GM19438 (cell line): ENCODE results near the gene DIP2C.
A peak's percentile ranks its signal among the peaks of the same experiment; 100 is the strongest.
"Not testable (repeated sequence)": the region's sequence is repeated elsewhere in the genome, so short reads cannot be mapped to it uniquely, and the experiment has no call there.

Experiments used
- ATAC-seq: cut with Tn5 transposase; IDR thresholded peaks from one replicate; pipeline ENCODE4 v1.9.1; 2021; ENCODE audit warnings: low read depth; ENCODE audit not compliant: unreplicated experiment

DIP2C gene

DNA sequence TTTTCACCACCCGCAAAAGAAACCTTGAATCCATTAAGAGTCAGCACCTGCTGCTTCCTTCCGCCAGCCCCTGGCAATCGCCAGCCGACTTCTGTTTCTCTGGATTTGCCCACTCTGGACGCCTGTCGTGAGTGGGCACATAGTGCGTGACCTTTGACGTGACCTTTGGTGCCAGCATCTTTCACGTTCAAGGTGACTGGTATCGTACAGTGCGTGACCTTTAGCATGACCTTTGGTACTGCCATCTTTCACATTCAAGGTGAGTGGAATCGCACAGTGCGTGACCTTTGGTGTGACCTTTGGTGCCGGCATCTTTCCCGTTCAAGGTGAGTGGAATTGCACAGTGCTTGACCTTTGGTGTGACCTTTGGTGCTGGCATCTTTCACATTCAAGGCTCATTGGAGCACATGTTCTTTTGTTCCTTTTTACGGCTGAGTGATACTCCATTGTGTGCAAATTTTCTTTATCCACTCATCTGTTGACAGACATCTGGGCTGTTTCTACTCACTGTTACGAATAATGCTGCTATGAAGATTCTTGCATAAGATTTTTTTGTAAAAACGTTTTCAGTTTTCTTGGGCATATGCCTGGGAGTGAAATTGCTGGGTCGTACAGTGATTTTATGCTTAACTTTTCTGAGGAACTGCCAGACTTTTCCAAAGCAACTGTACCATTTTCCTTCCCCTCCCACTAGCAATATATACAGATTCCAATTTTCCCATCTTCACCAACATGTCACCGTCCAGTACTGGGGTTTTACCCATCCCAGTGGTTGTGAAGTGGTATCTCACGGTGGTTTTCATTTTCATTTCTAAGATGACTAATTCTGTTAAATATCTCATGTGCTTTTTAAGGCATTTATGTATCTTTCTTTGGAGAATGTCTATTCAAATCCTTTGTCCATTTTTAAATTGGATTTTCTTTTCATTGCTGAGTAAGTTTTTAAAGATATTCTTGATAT is 145.3 kb downstream of the DIP2C start:
- no peak for ATAC-seq

DNA sequence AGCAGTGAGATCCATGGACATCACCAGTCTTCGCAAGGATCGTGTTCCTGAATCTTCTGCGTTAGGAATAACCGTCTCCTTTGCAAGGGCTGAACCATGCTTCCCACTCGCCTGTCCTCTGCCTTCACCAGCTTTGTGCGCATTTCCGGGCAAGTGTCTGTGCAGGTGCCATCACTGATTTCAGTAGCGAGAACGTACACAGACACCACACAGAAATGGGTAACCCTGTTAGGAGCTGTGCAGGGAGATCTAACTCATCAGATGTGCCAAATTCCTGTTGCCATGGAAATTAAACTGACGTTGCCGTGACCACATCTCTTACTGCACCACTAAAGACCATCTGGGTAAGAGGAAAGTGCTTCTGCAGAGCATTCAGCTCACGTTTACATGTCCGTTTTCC is 146.3 kb downstream of the DIP2C start:
- ATAC-seq, result no peak

DNA sequence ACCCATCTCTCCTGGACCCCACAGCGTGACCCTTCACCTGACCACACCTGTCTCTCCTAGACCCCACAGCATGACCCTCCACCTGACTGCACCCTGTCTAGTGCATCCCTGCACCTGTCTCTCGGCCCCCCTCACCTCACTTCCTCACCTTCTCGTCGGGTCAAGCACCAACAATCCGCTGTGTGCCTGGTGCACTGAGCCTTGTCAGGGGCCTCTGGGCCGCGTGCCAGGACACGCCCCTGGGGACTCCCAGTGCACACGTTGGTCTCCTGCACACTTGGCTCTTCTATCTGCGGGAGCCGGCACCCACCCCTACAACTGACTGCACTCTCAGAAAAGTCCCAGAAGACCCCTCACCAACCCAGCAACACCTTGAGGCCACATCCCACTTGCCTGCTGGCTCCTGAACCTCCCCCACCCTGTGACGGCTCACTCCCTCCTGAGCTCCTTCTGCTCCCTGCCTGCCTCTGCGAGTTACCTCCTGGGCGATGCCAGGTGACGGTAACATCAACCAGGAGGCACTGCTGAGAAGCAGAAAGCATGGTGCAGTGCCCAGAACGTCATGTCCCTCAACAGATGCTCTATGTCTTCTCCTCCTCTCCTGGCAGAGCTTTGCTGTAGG is 147.6 kb downstream of the DIP2C start:
- ATAC-seq, result peak; percentile 80

DNA sequence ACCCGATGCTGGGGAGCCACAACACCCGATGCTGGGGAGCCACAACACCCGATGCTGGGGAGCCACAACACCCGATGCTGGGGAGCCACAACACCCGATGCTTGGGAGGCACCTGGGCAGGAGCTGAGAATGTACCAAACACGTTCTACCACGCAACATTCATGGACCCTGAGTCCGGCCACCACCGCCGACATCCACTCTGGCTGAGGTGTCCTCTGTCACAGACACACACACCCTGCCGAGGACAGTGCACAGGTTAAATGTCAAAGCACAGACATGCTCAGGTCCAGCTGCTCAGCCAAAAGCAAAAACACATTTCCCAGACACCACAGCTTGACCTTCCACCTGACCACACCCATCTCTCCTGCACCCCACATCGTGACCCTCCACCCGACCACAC is 148.4 kb downstream of the DIP2C start:
- no peak for ATAC-seq

DNA sequence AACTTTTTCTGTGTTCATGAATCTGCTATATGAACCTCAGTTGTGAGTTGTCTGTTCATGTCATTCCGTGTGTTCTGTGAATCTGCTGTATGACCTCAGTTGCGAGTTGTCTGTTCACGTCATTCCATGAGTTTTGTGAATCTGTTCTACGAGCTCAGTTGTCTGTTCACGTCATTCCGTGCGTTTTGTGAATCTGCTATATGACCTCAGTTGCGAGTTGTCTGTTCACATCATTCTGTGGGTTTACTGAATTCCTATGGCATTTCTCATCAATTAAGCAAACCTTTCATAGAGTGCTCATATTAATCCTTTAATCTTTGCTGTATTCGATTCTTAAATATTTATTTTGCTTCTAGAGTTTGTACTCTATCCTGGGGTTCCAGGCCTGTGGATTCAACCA is 150.6 kb downstream of the DIP2C start:
- no peak for ATAC-seq

DNA sequence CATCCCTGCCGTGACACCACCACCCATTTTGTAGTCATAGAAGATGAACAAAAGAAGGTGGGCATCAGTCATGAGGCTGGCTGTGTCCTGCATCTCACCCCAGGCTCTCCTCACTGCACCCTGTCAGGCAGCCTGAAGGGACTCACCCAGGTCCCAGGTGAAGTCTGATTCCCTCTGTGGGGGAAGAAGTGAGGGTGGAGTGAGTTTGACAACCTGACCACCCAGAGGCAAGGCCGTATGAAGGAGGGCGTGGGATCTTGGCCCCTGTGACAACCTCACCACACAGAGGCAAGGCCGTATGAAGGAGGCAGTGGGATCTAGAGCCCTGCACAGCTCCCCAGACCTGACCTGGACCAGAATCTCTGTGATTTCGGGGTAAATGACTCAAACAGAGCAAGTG is 152.5 kb downstream of the DIP2C start:
- no peak for ATAC-seq

DNA sequence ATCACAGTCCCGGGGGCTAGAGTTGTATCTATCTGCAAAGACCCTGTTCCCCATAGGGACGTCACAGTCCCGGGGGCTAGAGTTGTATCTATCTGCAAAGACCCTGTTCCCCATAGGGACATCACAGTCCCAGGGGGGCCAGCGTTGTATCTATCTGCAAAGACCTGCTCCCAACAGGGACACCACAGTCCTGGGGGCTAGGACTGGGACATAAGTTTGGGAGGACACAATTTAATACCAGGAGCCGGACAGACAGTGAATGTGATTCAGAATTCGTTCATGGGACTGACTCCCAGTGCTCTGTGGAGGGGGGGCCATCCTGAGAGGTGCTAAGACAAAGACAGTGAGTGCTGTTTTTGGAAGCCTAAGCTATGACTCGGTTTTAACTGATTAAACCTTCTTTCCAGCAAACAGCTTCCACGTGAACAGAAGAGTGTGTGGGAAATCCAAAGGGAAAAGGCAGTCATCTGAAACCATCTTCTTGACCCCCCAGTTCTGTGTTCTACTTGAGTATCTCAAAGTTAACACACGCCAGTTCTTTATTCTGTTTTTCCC is 153.0 kb downstream of the DIP2C start:
- no peak for ATAC-seq

DNA sequence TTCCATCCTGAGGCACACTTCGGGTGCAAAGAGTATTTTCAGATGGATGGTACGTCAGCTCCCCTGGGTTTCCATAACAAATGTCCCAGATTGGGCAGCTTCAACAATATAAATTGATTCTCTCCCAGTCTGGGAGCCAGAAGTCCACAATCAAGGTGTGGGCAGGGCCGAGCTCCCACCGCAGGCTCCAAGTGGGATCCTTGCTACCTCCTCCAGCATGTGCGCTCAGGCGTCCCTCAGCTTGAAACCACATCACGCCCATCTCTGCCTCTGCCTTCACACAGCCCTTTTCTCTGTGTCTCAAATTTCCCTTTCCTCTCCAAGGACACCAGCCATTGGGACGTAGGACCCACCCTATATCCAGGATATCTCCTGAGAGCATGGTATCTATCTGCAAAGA is 153.5 kb downstream of the DIP2C start:
- ATAC-seq, result no peak

DNA sequence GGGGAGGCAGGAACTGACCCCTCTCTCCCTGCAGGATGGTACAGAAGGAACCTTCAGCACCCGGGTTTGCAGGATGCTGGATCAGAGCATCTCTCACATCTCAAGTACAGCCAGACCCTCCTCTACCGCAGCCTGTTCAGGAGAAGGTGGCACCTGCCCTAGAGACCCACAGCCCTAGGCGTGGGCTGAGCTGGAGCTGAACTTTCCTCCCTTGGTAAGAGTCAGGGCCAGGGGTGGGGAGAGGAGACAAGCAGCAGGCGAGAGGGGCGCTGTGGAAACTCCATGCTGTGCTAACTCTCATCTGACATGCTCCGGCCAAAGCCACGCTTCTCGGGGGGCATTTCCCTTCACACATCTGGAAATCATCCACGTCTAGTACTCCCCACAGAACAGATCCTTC is 154.4 kb downstream of the DIP2C start:
- no peak for ATAC-seq

DNA sequence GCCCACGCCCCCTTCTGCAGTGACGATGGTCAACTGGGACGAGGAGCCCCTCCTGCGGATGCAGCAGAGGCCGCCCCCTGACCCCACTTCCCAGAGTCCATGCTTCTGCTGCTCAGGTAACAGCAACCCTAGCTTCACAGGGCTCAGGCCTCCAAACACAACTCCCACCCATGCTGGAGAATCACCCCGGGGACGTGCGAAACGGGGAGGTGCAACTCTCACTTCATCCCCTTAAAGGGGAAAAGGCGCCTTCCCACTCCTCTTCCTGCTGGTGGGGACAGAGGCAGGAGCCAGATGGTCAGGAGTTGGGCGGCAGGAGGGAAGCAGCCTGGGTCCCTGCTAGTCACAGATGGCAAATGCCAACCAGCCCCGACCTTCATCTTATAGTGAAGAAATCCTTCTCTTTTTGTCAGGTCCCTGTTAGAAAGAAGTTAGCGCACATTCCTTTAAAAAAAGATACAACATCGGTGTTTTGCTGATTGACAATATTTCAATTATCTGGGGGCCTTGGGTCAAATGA is 155.4 kb downstream of the DIP2C start:
- no peak for ATAC-seq

DNA sequence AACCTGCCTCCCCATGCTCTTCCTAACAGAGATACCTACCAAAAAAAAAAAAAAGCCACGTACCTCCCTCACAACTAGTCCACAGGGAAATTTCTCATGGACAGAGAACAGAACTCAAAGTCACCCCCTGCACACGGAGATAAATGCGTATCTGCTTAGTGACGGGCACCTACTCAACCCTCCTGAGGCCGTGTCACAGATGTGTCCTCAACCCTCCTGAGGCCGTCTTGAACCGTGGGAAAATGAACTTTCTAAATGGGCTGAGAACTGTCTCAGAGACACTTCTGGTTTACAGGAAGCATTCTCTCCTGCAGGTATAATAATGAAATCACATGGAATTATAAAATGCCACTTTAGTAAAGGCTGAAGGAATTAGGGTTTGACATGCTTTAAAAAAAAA is 155.9 kb downstream of the DIP2C start:
- ATAC-seq, result no peak

DNA sequence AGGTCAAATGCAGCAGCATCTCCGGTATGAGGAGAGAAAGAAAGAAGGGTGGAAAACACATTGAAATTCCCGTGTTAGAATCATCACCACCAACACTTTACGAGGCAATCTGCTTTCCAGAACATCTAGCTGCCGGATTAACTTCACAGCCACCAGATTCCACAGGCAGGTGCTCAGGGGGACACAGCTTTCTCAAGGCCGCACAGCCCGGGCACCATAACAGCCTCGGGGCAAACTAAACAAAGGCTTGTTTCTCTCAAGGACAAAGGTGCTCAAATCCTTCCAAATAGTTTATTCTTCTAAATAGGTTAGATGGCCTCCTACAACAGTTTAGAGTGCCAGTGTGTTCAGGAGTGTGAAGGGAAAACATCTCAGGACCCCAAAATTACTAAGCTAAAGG is 156.3 kb downstream of the DIP2C start:
- ATAC-seq, result no peak

DNA sequence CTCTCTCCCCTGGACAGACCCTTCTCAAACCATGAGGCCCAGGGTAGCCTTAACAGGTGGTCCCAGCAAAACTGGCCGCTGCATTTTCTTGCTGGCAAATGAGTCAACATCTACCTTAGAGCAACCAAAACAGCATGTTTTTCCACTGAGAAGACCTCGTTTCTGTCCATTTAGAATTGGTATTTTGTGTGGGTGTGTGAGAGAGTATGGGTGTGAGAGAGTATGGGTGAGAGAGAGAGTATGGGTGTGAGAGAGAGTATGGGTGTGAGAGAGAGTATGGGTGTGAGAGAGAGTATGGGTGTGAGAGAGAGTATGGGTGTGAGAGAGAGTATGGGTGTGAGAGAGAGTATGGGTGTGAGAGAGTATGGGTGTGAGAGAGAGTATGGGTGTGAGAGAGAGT is 157.1 kb downstream of the DIP2C start:
- not testable (repeated sequence) for ATAC-seq

DNA sequence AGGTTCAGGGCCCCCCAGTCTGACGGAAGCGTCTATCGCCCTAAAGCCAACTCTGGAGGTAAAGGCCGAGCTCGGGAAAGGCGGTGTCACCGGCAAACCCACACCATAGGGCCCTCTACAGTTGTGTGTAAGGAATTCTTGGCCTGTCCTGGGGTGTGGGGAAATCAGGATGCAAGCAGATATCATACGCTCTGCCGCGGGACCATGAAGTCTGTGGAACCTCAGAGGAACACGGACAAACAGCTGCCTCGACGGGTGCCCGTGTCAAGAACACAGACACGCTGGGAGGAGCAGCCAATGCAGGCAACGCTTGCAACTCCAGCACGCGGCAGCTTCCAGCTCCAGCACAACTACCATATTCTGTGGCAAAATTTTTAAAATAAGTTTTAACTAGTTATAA is 157.9 kb downstream of the DIP2C start:
- ATAC-seq, result no peak

DNA sequence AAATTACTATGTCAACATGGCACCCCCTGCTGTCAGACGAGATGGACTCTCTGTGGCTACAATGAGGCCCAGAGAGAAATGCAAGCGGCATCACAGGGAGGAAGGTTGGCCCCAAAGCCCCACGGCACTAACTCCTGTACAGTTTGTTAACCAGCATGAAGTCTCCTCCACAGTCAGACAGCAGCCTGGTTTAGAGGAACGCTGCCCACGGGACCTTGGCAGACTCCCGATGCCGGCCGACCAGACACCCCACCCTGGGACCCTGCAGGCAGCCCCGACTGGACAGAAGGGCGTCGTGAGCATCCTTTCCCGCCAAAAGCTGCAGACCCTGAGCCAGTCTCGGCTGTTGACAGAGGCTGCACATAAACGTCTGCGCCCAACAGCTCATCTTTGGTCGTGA is 158.8 kb downstream of the DIP2C start:
- no peak for ATAC-seq

DNA sequence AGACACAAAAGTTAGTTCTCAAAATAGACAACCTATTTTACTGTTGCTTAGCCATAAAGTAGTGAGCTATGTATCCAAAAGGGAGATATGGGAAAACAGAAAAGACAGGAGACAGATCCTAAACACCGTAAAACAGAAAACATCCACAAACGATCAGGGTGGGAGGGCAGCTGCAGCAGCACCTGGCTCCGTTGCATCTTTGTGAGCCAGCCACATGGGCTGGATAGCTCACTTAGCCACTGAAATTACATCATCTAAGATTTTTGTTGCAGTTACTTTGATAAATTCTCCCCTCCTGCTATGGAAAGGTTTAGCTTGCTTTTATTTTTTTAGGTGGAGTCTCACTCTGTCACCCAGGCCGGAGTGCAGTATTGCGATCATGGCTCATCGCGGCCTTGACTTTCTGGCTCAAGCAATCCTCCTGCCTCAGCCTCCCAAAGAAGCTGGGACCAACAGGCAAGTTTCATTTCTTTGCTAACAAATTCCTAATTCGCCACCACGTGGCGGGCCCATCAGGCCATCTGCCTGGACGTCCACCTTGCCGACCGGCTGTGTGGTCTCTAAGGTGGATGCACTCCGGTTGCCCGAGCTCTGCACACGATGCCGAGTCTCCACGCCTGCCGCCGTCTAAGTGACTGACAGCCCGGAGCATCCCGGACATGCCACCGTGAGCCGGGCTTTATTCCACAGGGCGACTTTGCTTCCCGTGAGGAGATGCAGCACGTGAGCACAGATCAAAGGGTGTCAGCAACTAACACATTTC is 159.8 kb downstream of the DIP2C start:
- no peak for ATAC-seq

DNA sequence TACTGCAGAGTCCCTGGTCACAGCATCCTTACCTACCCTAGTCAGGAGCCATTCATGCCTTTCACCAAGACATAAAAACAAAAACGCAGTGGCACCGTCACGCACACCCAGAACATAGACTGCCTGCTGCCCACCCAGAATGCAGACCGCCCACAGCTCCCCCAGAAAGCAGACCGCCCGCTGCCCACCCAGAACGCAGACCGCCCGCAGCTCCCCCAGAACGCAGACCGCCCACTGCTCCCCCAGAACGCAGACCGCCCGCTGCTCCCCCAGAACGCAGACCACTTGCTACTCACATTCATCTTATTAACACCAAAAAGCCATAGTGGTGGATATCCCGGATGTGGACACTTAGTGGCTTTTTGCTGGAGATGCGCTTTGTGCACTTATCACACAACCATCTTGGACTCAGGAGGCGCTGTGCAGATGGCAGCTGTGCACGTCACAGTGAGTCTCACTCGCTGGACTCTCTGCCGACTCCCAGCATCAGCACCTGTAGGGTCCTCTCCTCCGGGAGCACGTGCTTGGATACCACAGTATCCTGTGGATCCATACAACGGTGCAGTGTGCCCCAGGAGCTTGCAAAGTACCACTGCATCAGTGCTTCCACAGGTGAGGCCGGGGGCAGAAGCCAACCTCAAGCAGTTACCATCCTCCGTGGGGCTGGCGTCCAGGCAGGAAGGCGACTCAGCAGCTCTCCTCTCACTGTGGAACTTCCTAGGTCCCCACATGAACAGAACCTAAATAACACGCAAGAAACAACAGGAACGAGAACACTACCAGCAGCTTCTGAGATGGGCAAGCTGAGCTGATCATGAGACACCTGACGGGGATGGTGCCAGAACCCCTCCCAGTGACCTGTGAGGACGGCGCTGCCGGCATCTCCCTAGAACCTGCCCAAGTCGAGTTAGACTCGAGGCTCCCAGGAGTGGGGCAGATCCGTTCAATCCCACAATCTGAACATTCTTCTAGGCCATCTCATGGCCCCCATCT is 161.0 kb downstream of the DIP2C start:
- ATAC-seq, result no peak

DNA sequence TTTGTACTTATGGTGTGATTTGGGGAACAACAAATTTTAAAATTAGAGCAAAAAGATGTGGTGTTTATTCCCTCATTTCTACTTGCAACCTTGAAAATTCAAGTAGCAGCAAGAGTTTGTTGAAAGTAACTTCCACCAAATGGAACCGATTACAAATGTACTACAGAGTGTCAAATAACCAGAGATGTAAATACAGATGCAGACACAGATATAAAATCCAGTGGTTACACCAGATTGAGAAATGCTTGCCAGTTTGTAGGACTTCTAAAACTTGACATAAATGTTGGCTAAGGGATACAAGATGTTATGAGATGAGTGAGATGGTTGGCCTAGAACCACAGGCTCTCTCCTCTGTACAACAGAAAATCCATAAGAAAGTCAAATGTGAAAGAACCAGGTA is 162.1 kb downstream of the DIP2C start:
- ATAC-seq, result no peak

DNA sequence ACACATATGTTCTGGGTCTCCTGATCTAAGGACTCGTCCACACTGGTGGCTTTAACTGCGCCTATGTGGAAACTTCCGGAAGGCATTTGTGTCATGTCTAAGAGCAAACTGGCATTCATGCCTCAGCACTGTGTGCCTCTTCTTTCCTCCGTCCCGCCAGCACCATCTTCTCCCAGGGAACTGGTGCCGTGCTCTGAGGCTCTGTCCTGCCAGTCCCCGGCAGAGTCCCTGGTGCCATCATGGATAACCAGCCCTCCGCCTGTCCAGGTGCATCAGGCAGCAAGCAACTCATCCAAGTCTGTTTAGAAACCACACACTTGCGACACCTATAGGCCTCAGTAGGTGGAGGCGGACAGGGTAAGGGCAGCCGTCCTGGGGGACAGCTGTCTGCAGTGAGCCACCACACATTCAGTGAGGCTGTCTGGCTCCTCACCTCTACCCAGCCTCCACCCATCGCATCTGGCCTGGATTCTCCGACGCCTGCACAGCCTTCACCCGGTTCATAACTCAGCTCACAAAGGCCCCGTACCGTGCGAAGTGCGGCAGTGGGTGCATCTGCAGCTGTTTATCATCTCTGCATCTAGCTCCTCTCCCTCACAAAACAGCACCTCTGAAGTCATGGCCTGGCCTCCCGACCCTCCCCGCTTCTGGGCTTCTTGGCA is 162.7 kb downstream of the DIP2C start:
- no peak for ATAC-seq
